HepG2 (cell line): ENCODE results near the gene BCL2L1. TPM values are rescaled to one million over a fixed set of nuclear protein-coding genes. Genes with fewer than 3 reads are reported as not detected.
A peak's percentile ranks its signal among the peaks of the same experiment; 100 is the strongest.

ENCODE experiments used
- AKAP8 ChIP-seq: sonication (generic); formaldehyde crosslinking; IDR thresholded peaks from 2 replicates; pipeline ENCODE4 v1.5.1; 2020; ENCODE audit warnings: mild to moderate bottlenecking, missing genetic modification reagents
- AKNA ChIP-seq: sonication (generic); formaldehyde crosslinking; IDR thresholded peaks from 2 replicates; pipeline ENCODE4 v1.4.0; 2020; ENCODE audit warnings: missing genetic modification reagents, borderline replicate concordance
- ATF1 ChIP-seq: IDR thresholded peaks from 2 replicates; pipeline ENCODE4 v1.6.1; 2016; ENCODE audit warnings: mild to moderate bottlenecking, control low read depth
- CREM ChIP-seq, 2 experiments: sonication (generic) in 1 of 2; formaldehyde crosslinking in 1 of 2; IDR thresholded peaks; 2 replicates each; pipeline versions ENCODE4 v1.4.0 to v1.6.1; 2016 to 2020; ENCODE audit warnings: antibody characterized with exemption in 1 of 2, mild to moderate bottlenecking in 1 of 2, missing genetic modification reagents in 1 of 2
- ETS1 ChIP-seq: sonication (generic); formaldehyde crosslinking; IDR thresholded peaks from 2 replicates; pipeline ENCODE4 v1.4.0; 2020; ENCODE audit warnings: missing genetic modification reagents
- FOSL2 ChIP-seq: sonication (generic); formaldehyde crosslinking; IDR thresholded peaks from 2 replicates; pipeline ENCODE4 v1.4.0; 2020; ENCODE audit warnings: missing genetic modification reagents
- HNRNPUL1 ChIP-seq: fragments of 200-400 bp; formaldehyde crosslinking; IDR thresholded peaks from 2 replicates; pipeline ENCODE4 v1.6.1; 2017; ENCODE audit warnings: low read depth, mild to moderate bottlenecking, low read length, moderate library complexity
- MED13 ChIP-seq: sonication (generic); formaldehyde crosslinking; IDR thresholded peaks from 2 replicates; pipeline ENCODE4 v1.5.0; 2020; ENCODE audit warnings: missing genetic modification reagents
- MTA3 ChIP-seq: sonication (generic); formaldehyde crosslinking; IDR thresholded peaks from 2 replicates; pipeline ENCODE4 v1.4.0; 2020; ENCODE audit warnings: missing genetic modification reagents
- NR2F6 ChIP-seq, 2 experiments: IDR thresholded peaks; 2 replicates each; pipeline ENCODE4 v1.6.1; 2016; ENCODE audit warnings: antibody characterized with exemption in 1 of 2, mild to moderate bottlenecking in 1 of 2
- RARG ChIP-seq: sonication (generic); formaldehyde crosslinking; IDR thresholded peaks from 2 replicates; pipeline ENCODE4 v1.4.0; 2020; ENCODE audit warnings: low read depth, mild to moderate bottlenecking, missing genetic modification reagents
- SP4 ChIP-seq: sonication (generic); formaldehyde crosslinking; IDR thresholded peaks from 2 replicates; pipeline ENCODE4 v1.8.1; 2023; ENCODE audit warnings: mild to moderate bottlenecking, missing genetic modification reagents
- YEATS2 ChIP-seq: sonication (generic); formaldehyde crosslinking; IDR thresholded peaks from 2 replicates; pipeline ENCODE4 v1.4.0; 2020; ENCODE audit warnings: missing genetic modification reagents, borderline replicate concordance
- ZBTB44 ChIP-seq: sonication (generic); formaldehyde crosslinking; IDR thresholded peaks from 2 replicates; pipeline ENCODE4 v1.4.0; 2020; ENCODE audit warnings: missing genetic modification reagents
- ZNF441 ChIP-seq: sonication (generic); formaldehyde crosslinking; IDR thresholded peaks from 2 replicates; pipeline ENCODE4 v1.7.0; 2021; ENCODE audit warnings: missing genetic modification reagents, borderline replicate concordance
- ZNF644 ChIP-seq: IDR thresholded peaks from 2 replicates; pipeline ENCODE4 v1.6.1; 2016; ENCODE audit warnings: low read depth
- ZSCAN9 ChIP-seq: IDR thresholded peaks from 2 replicates; pipeline ENCODE4 v1.6.1; 2016; ENCODE audit warnings: borderline replicate concordance
- polyA plus RNA-seq, 8 experiments: library from polyadenylated mRNA; depleted of rRNA in 3 of 8; stranded (reverse) in 7 of 8; unstranded in 1 of 8; fragments of >200 nt; fragmentation: Illumina TruSeq in 4 of 8; extraction: Trizol in 4 of 8; gene quantifications; 2 replicates each; pipeline versions ENCODE4 v1.2.1 to v1.2.3, GENCODE V29; 2011 to 2016; ENCODE audit warnings: low read depth in 4 of 8, missing spikeins in 1 of 8, mixed read lengths in 1 of 8; ENCODE audit not compliant: insufficient read depth in 1 of 8
- total RNA-seq, 5 experiments: library from RNA; depleted of rRNA; stranded (reverse); fragments of >200 nt; fragmentation: Illumina TruSeq; extraction: Trizol; gene quantifications; 2 replicates each; pipeline ENCODE4 v1.2.3, GENCODE V29; 2016; ENCODE audit warnings: low read depth in 1 of 5
- TF ChIP-seq, protein P1 (sequence below): sonication (generic); formaldehyde crosslinking; IDR thresholded peaks from 2 replicates; pipeline ENCODE4 v1.4.0; 2020; ENCODE audit warnings: missing genetic modification reagents

The BCL2L1 gene
- total and polyA plus RNA-seq, 2 of the 13 experiments (the other 11 are each of a cell fraction or from before 2014, with no cell fraction given) = 164 to 258 TPM

GRCh38 chr20:31723319-31724078, 831 bp upstream of the BCL2L1 start (continued):
- 0 out of 2 replicates have a peak, but pooled peaks have one; percentile 29 for TF ChIP-seq ETS1
- peak; percentile 72 for TF ChIP-seq ATF1 (CRISPR knock-in tag)
- TF ChIP-seq, protein P1, sequence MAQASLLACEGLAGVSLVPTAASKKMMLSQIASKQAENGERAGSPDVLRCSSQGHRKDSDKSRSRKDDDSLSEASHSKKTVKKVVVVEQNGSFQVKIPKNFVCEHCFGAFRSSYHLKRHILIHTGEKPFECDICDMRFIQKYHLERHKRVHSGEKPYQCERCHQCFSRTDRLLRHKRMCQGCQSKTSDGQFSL (CRISPR knock-in tag) = peak; percentile 81
- peak; percentile 94 for TF ChIP-seq HNRNPUL1
- peak; percentile 97 for TF ChIP-seq SP4 (CRISPR knock-in tag)
- no peak for TF ChIP-seq ZNF644
- TF ChIP-seq RARG = peak; percentile 95; the same call in 1 of the 2 replicates
- TF ChIP-seq MTA3 (CRISPR knock-in tag) = no peak; the same call in 1 of the 2 replicates
- TF ChIP-seq ZBTB44 (CRISPR knock-in tag) = peak; percentile 90
- peak; percentile 74 for TF ChIP-seq FOSL2 (CRISPR knock-in tag)
- peak; percentile 68; the same call in 1 of the 2 replicates for TF ChIP-seq ZSCAN9 (CRISPR knock-in tag)
- TF ChIP-seq NR2F6 (IDR thresholded peaks at IDR 0.05) = peak; percentile 29; the same call in 1 of the 2 replicates
- TF ChIP-seq NR2F6 (CRISPR knock-in tag; IDR thresholded peaks at IDR 0.05) = peak; percentile 57
- peak; percentile 53 for TF ChIP-seq CREM (IDR thresholded peaks at IDR 0.05)
- TF ChIP-seq CREM (CRISPR knock-in tag; IDR thresholded peaks at IDR 0.05) = no peak; the same call in 1 of the 2 replicates
- peak; percentile 95 for TF ChIP-seq YEATS2 (CRISPR knock-in tag)
- 0 out of 2 replicates have a peak, but pooled peaks have one; percentile 86 for TF ChIP-seq AKAP8 (CRISPR knock-in tag)
- peak; percentile 81; the same call in 1 of the 2 replicates for TF ChIP-seq AKNA (CRISPR knock-in tag)
- TF ChIP-seq MED13 (CRISPR knock-in tag) = peak; percentile 85
- no peak; the same call in 1 of the 2 replicates for TF ChIP-seq ZNF441 (CRISPR knock-in tag)
